Lower lobe of right lung (tissue), 2 donors: ENCODE measurements around the gene MACROD2. TPM values are rescaled to one million over a fixed set of nuclear protein-coding genes. Genes with fewer than 3 reads are reported as not detected.

Source experiments
- ATAC-seq, 2 donors: fragments of 200-7000 bp; cut with Tn5 transposase; one replicate each; pipeline ENCODE4 v1.9.1; 2020 to 2022; ENCODE audit warnings: mild to moderate bottlenecking in 2 of 2, moderate library complexity in 2 of 2
- DNase-seq: peaks from one replicate; pipeline ENCODE4 v3.0.0-alpha.2; 2020
- H3K27ac ChIP-seq: fragments of 200-600 bp; one replicate; pipeline ENCODE4 v1.8.0; 2022
- H3K27me3 ChIP-seq: fragments of 200-600 bp; one replicate; pipeline ENCODE4 v1.8.0; 2022; ENCODE audit warnings: low read depth
- H3K36me3 ChIP-seq: fragments of 200-600 bp; one replicate; pipeline ENCODE4 v1.8.0; 2022; ENCODE audit warnings: mild to moderate bottlenecking
- H3K4me1 ChIP-seq: fragments of 200-600 bp; one replicate; pipeline ENCODE4 v1.8.0; 2022
- H3K4me3 ChIP-seq: fragments of 200-600 bp; one replicate; pipeline ENCODE4 v1.8.0; 2022; ENCODE audit warnings: mild to moderate bottlenecking
- H3K9me3 ChIP-seq: fragments of 200-600 bp; one replicate; pipeline ENCODE4 v1.8.0; 2022
- CTCF ChIP-seq: fragments of 200-600 bp; IDR thresholded peaks from one replicate; pipeline ENCODE4 v1.8.0; 2022; ENCODE audit warnings: antibody characterized with exemption, mild to moderate bottlenecking
- intact Hi-C: fragments of 100-400 bp; cut with DNase I; formaldehyde crosslinking; loops from one replicate; pipeline ENCODE4 v1.11.0; 2022
- total RNA-seq: library from RNA; stranded (reverse); fragmentation: NEBNext Ultra II Directional; extraction: Animal tissue kit (Norgen Biotek cat#: 25700); gene quantifications from one replicate; pipeline ENCODE4 v1.2.1, GENCODE V29; 2021
- donor health status: DM: no; HTN: yes; CAD: no; lungs with severe emphysema.

Gene MACROD2
- total RNA-seq, 1 donor from 2014 or later: 73.0 TPM

DNA sequence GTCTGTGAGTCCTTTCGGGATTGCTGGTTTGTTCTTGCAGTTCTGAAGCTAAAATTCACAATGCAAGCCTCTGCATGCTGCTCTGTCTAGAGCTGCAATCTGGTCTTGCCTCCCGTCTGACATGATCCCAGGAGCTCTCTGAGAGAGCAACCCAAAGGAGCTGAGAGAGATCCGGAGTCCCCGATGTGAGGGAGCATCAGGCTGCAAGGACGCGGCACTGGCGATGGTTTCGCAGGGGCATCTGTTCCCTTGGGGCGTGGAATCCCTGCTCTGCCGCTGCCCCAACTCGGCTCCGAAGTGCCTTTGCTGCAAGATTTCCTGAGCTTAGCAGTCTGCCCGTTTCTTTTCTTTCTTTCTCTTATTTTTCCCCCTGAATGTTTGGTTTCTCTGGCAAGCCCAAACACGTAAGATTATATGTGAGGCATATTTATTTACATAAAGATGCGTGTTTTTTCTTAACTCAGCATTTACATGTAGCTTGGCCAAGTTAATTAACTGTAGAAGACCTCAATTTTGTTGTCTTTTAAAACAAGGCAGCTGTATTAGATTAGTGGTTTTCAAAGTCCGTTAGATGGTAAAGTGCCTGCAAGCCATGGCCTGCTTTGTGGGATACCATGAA lies 1704.9 kb downstream of the MACROD2 start:
- no peaks in the 10 kb centered on the region for H3K36me3 ChIP-seq
- no peaks in the 10 kb centered on the region for H3K27me3 ChIP-seq
- no peaks in the 10 kb centered on the region for H3K9me3 ChIP-seq
- no peak for DNase-seq
- no peak for ATAC-seq
- intact Hi-C loops: no loop called here
- no peak for TF ChIP-seq CTCF
- no peak overlapping the region for H3K27ac ChIP-seq
- H3K4me3 ChIP-seq: no peak overlapping the region
- no peaks in the 10 kb centered on the region for H3K4me1 ChIP-seq

DNA sequence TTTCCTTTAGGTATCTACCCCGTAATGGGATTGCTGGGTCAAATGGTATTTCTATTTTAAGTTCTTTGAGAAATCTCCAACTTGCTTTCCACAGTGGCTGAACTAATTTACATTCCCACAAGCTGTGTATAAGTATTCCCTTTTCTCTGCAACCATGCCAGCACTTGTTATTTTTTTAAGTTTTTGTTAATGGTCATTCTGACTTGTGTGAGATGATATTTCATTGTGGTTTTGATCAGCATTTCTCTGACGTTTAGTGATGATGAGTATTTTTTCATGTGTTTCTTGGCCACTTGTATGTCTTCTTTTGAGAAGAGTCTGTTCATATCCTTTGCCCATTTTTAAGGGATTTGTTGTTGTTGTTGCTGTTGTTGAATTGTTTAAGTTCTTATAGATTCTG lies 1706.8 kb downstream of the MACROD2 start:
- no peak for ATAC-seq
- H3K27ac ChIP-seq: no peak overlapping the region
- H3K4me3 ChIP-seq: no peak overlapping the region
- H3K9me3 ChIP-seq: no peaks in the 10 kb centered on the region
- H3K4me1 ChIP-seq: no peaks in the 10 kb centered on the region
- DNase-seq: no peak
- intact Hi-C loops: no loop called here
- H3K27me3 ChIP-seq: no peaks in the 10 kb centered on the region
- no peaks in the 10 kb centered on the region for H3K36me3 ChIP-seq
- no peak for TF ChIP-seq CTCF

- TF ChIP-seq CTCF: no peak
- no peaks in the 10 kb centered on the region for H3K27me3 ChIP-seq
- DNase-seq: no peak
- no peaks in the 10 kb centered on the region for H3K36me3 ChIP-seq
- no peak for ATAC-seq
- no peaks in the 10 kb centered on the region for H3K4me1 ChIP-seq
- H3K4me3 ChIP-seq: no peak overlapping the region
- H3K27ac ChIP-seq: no peak overlapping the region
- intact Hi-C loops: no loop called here
- H3K9me3 ChIP-seq: no peaks in the 10 kb centered on the region
Observed at GRCh38 chr20:15703171-15703911, 1708.0 kb downstream of the MACROD2 start.

DNA sequence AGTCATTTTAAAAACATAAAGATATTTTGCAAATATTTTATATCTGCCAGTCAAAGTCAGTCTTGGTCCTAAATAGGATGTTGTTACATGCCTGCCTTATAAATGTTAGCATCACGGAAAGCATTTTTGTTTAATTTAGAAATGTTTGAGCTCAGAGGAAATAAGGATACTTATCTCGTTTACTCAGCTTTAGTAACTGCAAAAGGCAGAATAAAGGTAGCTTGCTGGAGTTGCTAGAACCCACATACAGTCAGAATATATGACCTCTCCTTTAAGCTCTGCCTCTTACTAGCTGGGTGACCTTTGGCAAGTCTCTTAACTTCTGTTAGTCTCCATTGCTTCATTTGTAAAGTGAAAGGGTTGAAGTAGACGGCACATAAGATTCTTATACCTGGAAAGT lies 1710.7 kb downstream of the MACROD2 start:
- no peaks in the 10 kb centered on the region for H3K9me3 ChIP-seq
- H3K36me3 ChIP-seq: no peaks in the 10 kb centered on the region
- intact Hi-C loops: no loop called here
- no peak overlapping the region for H3K27ac ChIP-seq
- no peaks in the 10 kb centered on the region for H3K27me3 ChIP-seq
- no peak for TF ChIP-seq CTCF
- no peaks in the 10 kb centered on the region for H3K4me1 ChIP-seq
- H3K4me3 ChIP-seq: no peak overlapping the region
- DNase-seq (no peak), ATAC-seq (no peak)

DNA sequence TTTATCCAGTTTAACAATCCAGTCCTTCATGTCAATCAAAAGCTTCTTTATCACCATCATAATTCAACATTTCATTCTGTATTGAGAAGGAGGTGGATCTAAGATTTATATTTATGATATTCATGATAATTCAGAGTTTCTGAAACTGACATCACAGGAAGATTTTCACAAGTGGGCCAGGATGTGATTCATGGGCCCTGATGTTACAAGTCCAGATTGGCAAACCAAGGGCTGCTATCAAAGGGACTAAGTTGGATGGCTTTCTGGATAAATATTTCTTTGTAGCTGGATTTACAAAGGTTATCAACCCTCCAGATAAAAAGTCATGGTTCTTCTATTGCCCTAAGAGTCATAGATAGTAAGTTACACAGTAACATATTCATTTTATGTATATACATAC lies 1711.4 kb downstream of the MACROD2 start:
- H3K27ac ChIP-seq: no peak overlapping the region
- ATAC-seq: no peak
- no peak for TF ChIP-seq CTCF
- no peak overlapping the region for H3K4me3 ChIP-seq
- intact Hi-C loops: no loop called here
- no peaks in the 10 kb centered on the region for H3K36me3 ChIP-seq
- no peaks in the 10 kb centered on the region for H3K9me3 ChIP-seq
- no peaks in the 10 kb centered on the region for H3K4me1 ChIP-seq
- DNase-seq: no peak
- H3K27me3 ChIP-seq: no peaks in the 10 kb centered on the region
